Measurements from ENCODE around the gene LOC128125822.
A peak's percentile ranks its signal among the peaks of the same experiment; 100 is the strongest.

LOC128125822 gene

DNA sequence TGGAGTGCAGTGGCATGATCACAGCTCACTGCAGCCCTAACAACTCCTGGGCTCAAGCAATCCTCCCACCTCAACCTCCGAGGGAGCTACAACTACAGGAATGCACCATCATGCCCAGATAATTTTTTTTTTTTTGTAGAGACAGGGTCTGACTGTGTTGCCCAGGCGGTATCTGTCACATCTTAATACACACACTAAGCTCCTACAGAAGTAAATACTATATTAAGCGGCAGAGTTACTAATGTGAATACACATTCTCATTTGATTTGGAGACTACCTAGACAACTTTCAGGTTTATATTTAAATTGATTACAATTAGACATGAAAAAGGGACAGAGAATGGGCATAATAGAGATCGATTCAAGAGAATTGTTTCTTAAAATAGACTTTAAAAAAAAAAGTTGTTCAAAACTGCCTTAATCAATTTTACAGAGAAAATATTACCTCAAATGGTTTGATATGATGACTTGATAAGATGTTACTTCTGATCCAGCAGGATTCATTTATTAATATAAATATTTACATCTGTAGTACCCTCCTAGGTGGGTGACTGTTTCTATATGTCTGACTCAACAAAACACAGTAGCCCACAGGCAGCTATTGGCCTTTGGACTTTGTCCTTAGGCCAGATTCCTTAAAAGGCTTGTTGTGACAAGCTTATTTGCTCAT lies 7.1 kb upstream of the LOC128125822 start:
- Histone ChIP-seq H3K27ac (no peak overlapping the region), H3K4me3 (ENCODE audit: low read depth in 1 of 2, low read length in 1 of 2) (no peak overlapping the region), H3K27me3 (no peaks in the 10 kb centered on the region), H3K4me1 (ENCODE audit: control insufficient read depth in 1 of 2, insufficient read depth in 1 of 2, low read depth in 1 of 2, low read length in 1 of 2) (no peaks in the 10 kb centered on the region), H3K9me3 (no peaks in the 10 kb centered on the region), H3K36me3 (no peaks in the 10 kb centered on the region)
- TF ChIP-seq, protein P1, sequence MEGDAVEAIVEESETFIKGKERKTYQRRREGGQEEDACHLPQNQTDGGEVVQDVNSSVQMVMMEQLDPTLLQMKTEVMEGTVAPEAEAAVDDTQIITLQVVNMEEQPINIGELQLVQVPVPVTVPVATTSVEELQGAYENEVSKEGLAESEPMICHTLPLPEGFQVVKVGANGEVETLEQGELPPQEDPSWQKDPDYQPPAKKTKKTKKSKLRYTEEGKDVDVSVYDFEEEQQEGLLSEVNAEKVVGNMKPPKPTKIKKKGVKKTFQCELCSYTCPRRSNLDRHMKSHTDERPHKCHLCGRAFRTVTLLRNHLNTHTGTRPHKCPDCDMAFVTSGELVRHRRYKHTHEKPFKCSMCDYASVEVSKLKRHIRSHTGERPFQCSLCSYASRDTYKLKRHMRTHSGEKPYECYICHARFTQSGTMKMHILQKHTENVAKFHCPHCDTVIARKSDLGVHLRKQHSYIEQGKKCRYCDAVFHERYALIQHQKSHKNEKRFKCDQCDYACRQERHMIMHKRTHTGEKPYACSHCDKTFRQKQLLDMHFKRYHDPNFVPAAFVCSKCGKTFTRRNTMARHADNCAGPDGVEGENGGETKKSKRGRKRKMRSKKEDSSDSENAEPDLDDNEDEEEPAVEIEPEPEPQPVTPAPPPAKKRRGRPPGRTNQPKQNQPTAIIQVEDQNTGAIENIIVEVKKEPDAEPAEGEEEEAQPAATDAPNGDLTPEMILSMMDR (IDR thresholded peaks at IDR 0.05): no peak

DNA sequence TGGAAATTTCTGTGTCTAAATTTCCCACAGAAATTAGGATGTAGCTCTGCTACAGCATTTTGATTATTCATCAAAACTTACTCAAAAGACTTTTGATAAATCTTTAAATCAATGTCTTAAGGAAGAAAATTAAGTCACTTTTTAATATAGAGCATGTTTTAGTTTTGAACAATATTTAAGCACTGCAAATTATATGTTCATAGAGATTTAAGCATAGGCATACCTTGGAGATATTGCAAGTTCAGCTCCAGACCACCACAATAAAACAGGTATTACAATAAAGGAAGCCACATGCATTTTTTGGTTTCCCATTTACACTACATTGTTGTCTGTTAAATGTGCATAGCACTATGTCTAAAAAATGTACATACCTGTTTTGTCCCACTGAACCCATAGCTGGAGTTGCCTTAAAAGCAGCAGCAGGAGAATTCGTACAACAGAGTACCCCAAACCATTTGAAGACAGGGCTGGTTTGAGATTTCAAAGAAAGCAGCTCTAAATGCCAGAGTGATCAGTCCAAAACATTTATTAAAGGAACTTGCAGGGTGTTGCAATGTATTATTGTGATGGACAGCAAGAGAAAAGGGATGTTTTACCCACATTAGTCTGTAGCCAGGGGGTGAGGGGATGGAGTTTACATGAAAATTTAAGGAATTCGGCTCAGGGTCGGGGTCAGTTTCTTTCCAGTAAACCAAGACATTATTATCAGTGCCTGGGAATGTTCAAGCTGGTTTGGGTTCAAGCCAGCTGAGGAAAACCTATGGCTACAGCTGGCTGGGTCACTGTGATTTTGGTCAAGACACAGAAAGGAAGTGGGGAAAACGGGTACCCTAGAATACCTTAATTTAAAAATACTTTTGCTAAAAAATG lies 6.3 kb upstream of the LOC128125822 start:
- Histone ChIP-seq H3K36me3 (no peaks in the 10 kb centered on the region), H3K9me3 (no peaks in the 10 kb centered on the region), H3K4me3 (ENCODE audit: low read depth in 1 of 2, low read length in 1 of 2) (no peak overlapping the region), H3K27me3 (no peaks in the 10 kb centered on the region), H3K4me1 (ENCODE audit: control insufficient read depth in 1 of 2, insufficient read depth in 1 of 2, low read depth in 1 of 2, low read length in 1 of 2) (no peaks in the 10 kb centered on the region), H3K27ac (no peak overlapping the region)
- TF ChIP-seq, protein P1 (IDR thresholded peaks at IDR 0.05): no peak

DNA sequence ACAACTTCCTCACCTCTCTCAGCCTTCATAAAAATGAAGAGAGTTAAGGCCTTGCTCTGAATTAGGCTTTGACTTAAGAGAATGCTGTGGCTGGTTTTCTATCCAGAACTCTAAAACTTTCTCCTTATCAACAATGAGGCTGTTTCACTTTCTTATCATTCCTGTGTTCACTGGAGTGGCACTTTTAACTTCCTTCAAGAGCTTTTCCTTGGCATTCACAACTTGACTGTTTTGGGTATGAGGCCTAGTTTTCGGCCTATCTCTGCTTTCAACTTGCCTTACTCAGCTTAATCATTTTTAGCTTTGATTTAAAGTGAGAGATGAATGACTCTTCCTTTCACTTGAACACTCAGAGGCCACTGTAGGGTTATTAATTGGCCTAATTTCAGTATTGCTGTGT lies 4.3 kb upstream of the LOC128125822 start:
- Histone ChIP-seq H3K27me3 (no peaks in the 10 kb centered on the region), H3K27ac (no peak overlapping the region), H3K4me1 (ENCODE audit: control insufficient read depth in 1 of 2, insufficient read depth in 1 of 2, low read depth in 1 of 2, low read length in 1 of 2) (peaks cover 8 to 10% of the 10 kb centered on the region in 2 experiments), H3K4me3 (ENCODE audit: low read depth in 1 of 2, low read length in 1 of 2) (no peak overlapping the region), H3K36me3 (no peaks in the 10 kb centered on the region), H3K9me3 (no peaks in the 10 kb centered on the region)
- TF ChIP-seq, protein P1 (IDR thresholded peaks at IDR 0.05): no peak

DNA sequence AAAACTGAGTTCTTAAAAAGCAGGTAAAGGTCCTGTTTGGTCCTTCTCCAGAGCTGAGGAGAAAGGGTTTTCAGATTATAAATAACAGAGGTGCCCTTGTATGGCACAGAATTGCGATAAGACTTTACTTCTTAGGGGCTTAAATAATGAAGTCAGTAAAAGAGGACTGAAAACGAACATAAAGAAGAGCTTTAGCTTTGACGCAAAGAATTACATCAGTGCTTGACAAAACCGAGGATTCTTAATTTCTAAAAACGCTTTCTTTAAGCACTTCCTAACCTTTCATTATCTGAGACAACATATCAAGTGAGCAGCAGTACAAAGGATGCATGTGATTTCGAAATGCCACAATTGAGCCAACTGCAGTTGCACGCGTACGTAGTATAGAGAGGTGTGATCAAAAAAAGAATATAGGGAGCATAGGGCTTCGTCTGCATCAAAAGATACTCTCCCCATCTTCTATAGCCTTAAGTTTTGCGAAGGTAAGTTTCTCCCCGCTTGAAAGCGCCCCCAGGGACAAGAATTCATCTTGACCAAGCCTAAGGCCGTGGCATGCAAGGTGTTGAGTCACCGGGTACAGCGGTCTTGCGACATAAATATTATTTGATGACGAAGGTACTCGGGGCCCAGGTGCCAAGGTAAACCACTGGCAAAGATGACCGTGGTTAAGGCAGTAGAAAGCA lies 778 bp upstream of the LOC128125822 start:
- Histone ChIP-seq H3K27me3 (no peaks in the 10 kb centered on the region), H3K36me3 (peaks cover 2% of the 10 kb centered on the region), H3K4me3 (ENCODE audit: low read depth in 1 of 2, low read length in 1 of 2) (peak overlapping the region; percentile 87 to 91), H3K4me1 (ENCODE audit: control insufficient read depth in 1 of 2, insufficient read depth in 1 of 2, low read depth in 1 of 2, low read length in 1 of 2) (peaks cover 27 to 35% of the 10 kb centered on the region in 2 experiments), H3K9me3 (no peaks in the 10 kb centered on the region), H3K27ac (peak overlapping the region; percentile 94)
- TF ChIP-seq, protein P1 (IDR thresholded peaks at IDR 0.05): no peak

DNA sequence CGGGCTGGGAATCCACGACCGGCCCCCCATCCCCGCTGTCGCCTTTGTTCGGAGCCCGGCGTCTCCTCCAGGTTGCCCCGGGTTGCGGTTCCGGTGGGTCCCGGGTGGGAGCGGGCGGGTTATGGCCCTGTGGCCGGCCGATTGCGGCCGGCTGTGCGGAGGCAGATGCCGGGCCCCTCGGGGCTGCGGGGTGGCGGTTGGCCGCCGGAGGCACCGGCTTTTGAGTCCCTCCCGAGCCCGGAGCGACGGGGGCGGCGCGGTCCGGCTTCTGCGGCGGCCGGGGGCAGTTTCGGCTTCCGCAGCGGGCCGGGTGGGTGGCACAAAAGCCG lies 431 bp downstream of the LOC128125822 start:
- no peaks in the 10 kb centered on the region for H3K27me3 ChIP-seq
- no peaks in the 10 kb centered on the region for H3K9me3 ChIP-seq
- peaks cover 14% of the 10 kb centered on the region for H3K36me3 ChIP-seq
- H3K27ac ChIP-seq: peak overlapping the region; percentile 94
- H3K4me3 ChIP-seq (ENCODE audit: low read depth in 1 of 2, low read length in 1 of 2): peak overlapping the region; percentile 87 to 91
- peaks cover 27 to 35% of the 10 kb centered on the region in 2 experiments for H3K4me1 ChIP-seq (ENCODE audit: control insufficient read depth in 1 of 2, insufficient read depth in 1 of 2, low read depth in 1 of 2, low read length in 1 of 2)
- TF ChIP-seq, protein P1 (IDR thresholded peaks at IDR 0.05): no peak

All from neutrophil (primary cell).